ENCODE measurements around the gene CRIP1.
A peak's percentile ranks its signal among the peaks of the same experiment; 100 is the strongest.

CRIP1 gene

DNA sequence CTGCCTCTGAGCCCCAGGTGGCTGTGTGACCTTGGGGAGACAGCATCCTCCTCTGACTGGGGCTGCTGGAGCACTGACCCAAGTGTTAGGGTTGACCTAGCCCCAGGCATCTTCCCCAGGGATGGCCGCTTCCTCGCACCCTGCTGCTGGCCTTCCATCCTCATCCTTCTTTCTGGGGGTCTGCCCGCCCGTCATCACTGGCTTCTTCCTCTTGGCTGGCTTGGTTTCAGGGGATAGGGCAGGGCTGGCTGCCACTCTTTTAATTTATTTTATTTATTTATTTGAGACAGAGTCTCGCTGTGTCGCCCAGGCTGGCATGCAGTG lies 7.9 kb downstream of the CRIP1 start:
- H3K27ac ChIP-seq (ENCODE audit: insufficient read depth, low read length, poor library complexity, severe bottlenecking), result no peak overlapping the region
- H3K27me3 ChIP-seq (replicated peaks; ENCODE audit: control insufficient read depth, insufficient read depth, low read length, poor library complexity, severe bottlenecking), result no peaks in the 10 kb centered on the region
- H3K9me3 ChIP-seq (ENCODE audit: control insufficient read depth, low read length), result no peaks in the 10 kb centered on the region
- no peak overlapping the region for H3K4me3 ChIP-seq (ENCODE audit: insufficient read depth, low read depth, low read length, poor library complexity, severe bottlenecking)
- peaks cover 11% of the 10 kb centered on the region for H3K36me3 ChIP-seq (ENCODE audit: control insufficient read depth, insufficient read depth, low read length)
- H3K4me1 ChIP-seq (ENCODE audit: control insufficient read depth, insufficient read depth, low read length, poor library complexity, severe bottlenecking), result peaks cover 7% of the 10 kb centered on the region
- DNase-seq, result no peak

DNA sequence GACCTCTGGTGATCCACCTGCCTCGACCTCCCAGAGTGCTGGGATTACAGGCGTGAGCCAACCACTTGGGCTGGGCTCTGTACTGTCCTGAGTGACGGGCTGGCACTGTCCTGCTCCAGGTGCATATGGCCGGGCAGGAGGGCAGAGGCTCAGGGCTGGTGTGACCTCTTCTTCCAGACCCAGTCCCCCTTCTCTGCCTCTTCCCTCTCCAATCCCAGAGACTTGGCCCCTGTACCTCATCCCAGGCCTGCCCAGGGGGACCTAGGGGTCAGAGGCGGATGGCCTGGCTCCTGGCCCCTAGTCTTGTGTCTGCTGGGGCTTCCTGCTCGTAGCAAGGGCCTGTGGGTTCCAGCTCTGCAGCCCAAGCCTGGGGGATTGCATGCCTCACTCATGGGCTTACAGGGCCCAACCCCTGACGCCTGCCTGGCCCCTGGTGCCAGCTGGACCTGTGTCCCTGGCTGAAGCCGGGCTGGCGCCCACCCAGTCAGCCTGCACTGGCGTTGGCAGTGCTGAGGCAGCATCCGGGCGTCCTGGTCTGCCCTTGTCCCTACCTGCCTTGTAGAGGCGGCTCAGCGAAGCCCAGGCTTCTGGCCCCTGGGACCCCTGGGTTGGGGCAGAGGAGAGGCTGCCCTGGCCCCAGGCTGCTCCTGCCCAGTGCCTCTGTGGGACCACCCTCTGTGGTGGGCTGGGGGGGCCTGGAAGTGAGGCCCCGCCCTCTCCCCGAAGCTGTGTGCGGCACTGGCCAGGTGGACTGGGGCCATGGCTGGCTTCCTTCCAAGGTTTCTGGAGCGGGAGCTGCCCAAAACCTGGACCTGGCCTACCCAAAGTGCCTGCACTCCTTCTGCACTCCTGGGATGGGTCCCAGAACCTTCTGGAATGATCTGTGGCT lies 8.7 kb downstream of the CRIP1 start:
- no peak overlapping the region for H3K4me3 ChIP-seq (ENCODE audit: insufficient read depth, low read depth, low read length, poor library complexity, severe bottlenecking)
- no peak overlapping the region for H3K27ac ChIP-seq (ENCODE audit: insufficient read depth, low read length, poor library complexity, severe bottlenecking)
- no peaks in the 10 kb centered on the region for H3K27me3 ChIP-seq (replicated peaks; ENCODE audit: control insufficient read depth, insufficient read depth, low read length, poor library complexity, severe bottlenecking)
- H3K4me1 ChIP-seq (ENCODE audit: control insufficient read depth, insufficient read depth, low read length, poor library complexity, severe bottlenecking), result no peaks in the 10 kb centered on the region
- no peak for DNase-seq
- H3K9me3 ChIP-seq (ENCODE audit: control insufficient read depth, low read length), result no peaks in the 10 kb centered on the region
- peaks cover 11% of the 10 kb centered on the region for H3K36me3 ChIP-seq (ENCODE audit: control insufficient read depth, insufficient read depth, low read length)

DNA sequence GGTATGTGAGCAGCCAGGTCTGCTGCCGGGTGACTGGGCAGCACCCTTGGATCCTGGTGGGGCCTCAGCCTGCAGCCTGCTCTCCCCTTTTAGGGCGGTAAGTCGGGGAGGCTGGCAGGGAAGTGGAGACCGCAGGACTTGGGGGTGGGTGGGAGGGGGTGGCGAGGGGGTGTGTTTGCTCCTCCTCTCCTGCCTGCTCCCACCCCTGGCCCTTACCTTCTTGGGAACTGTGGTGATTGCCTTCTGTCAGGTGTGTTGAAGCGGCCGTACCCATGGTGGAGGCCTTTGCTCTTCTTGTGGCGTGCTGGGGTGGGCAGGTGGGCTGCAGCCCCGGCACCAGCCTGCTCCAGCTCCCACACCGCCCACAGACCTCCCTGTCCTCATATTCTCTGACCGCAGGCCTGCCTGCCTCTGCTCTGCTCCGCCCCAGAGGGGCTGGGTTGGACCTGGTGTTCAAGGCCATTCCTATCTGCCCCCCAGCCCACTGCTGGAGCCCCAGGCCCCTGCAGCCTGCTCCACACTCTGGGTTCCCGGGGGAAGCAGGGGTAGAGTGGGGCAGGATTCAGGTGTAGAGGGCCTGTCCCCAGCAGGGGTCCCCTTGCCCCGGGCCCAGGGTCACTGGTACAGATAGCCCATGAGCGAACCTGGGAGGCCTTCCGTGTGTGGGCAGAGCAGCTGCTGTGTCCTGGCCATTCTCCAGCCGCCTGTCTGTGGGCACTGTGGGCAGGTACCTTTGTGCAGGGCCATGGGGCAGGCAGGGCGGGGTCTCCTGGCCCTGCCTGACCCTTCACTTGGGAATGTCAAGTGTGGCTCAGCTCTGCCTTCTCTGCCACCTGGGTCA lies 9.5 kb downstream of the CRIP1 start:
- Histone ChIP-seq H3K27me3 (replicated peaks; ENCODE audit: control insufficient read depth, insufficient read depth, low read length, poor library complexity, severe bottlenecking) (no peaks in the 10 kb centered on the region), H3K27ac (ENCODE audit: insufficient read depth, low read length, poor library complexity, severe bottlenecking) (no peak overlapping the region), H3K36me3 (ENCODE audit: control insufficient read depth, insufficient read depth, low read length) (peaks cover 11% of the 10 kb centered on the region), H3K9me3 (ENCODE audit: control insufficient read depth, low read length) (no peaks in the 10 kb centered on the region), H3K4me3 (ENCODE audit: insufficient read depth, low read depth, low read length, poor library complexity, severe bottlenecking) (no peak overlapping the region), H3K4me1 (ENCODE audit: control insufficient read depth, insufficient read depth, low read length, poor library complexity, severe bottlenecking) (no peaks in the 10 kb centered on the region)
- DNase-seq, result no peak

DNA sequence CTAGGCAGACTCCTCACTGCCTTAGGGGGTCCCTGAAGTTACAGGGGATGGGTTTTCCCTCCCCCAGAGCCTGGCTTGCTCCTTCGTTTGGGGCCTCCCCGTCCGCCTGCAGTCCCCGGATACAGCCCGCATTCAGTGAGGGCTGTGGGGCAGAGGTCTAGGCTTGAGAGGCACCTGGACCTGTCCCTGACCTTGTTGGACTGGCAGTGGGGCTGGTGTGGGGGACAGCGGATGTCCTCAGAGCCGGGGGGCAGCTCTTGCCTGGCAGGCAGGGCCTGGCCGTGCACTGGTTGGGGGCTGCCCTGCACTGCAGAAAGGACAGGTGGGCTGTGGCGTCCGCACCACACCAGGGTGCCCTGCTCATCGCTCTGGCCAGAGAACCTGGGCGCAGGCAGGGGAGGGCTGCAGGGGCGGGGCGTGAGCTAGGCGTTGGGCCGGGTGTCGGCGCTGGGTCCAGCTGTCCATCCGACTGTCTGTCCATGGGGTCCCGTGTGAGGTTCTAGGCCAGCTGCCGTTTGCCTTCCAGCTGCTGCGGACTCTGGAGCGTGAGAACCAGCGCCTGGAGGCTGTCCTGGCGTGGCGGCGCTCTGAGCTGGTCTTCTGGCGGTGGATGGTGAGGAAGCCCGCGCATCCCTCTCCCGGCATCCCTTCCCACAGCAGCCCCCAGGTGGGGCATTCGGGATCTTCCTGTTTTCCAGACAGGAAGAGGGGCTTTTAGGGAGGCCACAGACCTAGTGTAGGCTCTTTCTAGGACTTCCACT lies 10.3 kb downstream of the CRIP1 start:
- H3K4me3 ChIP-seq (ENCODE audit: insufficient read depth, low read depth, low read length, poor library complexity, severe bottlenecking), result no peak overlapping the region
- H3K9me3 ChIP-seq (ENCODE audit: control insufficient read depth, low read length), result no peaks in the 10 kb centered on the region
- DNase-seq, result peak in 1 of 3 donors; percentile 1
- no peak overlapping the region for H3K27ac ChIP-seq (ENCODE audit: insufficient read depth, low read length, poor library complexity, severe bottlenecking)
- no peaks in the 10 kb centered on the region for H3K27me3 ChIP-seq (replicated peaks; ENCODE audit: control insufficient read depth, insufficient read depth, low read length, poor library complexity, severe bottlenecking)
- peaks cover 11% of the 10 kb centered on the region for H3K36me3 ChIP-seq (ENCODE audit: control insufficient read depth, insufficient read depth, low read length)
- H3K4me1 ChIP-seq (ENCODE audit: control insufficient read depth, insufficient read depth, low read length, poor library complexity, severe bottlenecking), result no peaks in the 10 kb centered on the region

GRCh38 chr14:105497671-105498429 lies 11.2 kb downstream of the CRIP1 start:
- Histone ChIP-seq H3K36me3 (ENCODE audit: control insufficient read depth, insufficient read depth, low read length) (peaks cover 11% of the 10 kb centered on the region), H3K4me1 (ENCODE audit: control insufficient read depth, insufficient read depth, low read length, poor library complexity, severe bottlenecking) (no peaks in the 10 kb centered on the region), H3K27ac (ENCODE audit: insufficient read depth, low read length, poor library complexity, severe bottlenecking) (no peak overlapping the region), H3K4me3 (ENCODE audit: insufficient read depth, low read depth, low read length, poor library complexity, severe bottlenecking) (no peak overlapping the region), H3K9me3 (ENCODE audit: control insufficient read depth, low read length) (no peaks in the 10 kb centered on the region), H3K27me3 (replicated peaks; ENCODE audit: control insufficient read depth, insufficient read depth, low read length, poor library complexity, severe bottlenecking) (no peaks in the 10 kb centered on the region)
- DNase-seq, result no peak

GRCh38 chr14:105498430-105499255 lies 12.0 kb downstream of the CRIP1 start:
- Histone ChIP-seq H3K36me3 (ENCODE audit: control insufficient read depth, insufficient read depth, low read length) (peaks cover 11% of the 10 kb centered on the region), H3K9me3 (ENCODE audit: control insufficient read depth, low read length) (no peaks in the 10 kb centered on the region), H3K27ac (ENCODE audit: insufficient read depth, low read length, poor library complexity, severe bottlenecking) (no peak overlapping the region), H3K4me1 (ENCODE audit: control insufficient read depth, insufficient read depth, low read length, poor library complexity, severe bottlenecking) (no peaks in the 10 kb centered on the region), H3K4me3 (ENCODE audit: insufficient read depth, low read depth, low read length, poor library complexity, severe bottlenecking) (no peak overlapping the region), H3K27me3 (replicated peaks; ENCODE audit: control insufficient read depth, insufficient read depth, low read length, poor library complexity, severe bottlenecking) (no peaks in the 10 kb centered on the region)
- no peak for DNase-seq

DNA sequence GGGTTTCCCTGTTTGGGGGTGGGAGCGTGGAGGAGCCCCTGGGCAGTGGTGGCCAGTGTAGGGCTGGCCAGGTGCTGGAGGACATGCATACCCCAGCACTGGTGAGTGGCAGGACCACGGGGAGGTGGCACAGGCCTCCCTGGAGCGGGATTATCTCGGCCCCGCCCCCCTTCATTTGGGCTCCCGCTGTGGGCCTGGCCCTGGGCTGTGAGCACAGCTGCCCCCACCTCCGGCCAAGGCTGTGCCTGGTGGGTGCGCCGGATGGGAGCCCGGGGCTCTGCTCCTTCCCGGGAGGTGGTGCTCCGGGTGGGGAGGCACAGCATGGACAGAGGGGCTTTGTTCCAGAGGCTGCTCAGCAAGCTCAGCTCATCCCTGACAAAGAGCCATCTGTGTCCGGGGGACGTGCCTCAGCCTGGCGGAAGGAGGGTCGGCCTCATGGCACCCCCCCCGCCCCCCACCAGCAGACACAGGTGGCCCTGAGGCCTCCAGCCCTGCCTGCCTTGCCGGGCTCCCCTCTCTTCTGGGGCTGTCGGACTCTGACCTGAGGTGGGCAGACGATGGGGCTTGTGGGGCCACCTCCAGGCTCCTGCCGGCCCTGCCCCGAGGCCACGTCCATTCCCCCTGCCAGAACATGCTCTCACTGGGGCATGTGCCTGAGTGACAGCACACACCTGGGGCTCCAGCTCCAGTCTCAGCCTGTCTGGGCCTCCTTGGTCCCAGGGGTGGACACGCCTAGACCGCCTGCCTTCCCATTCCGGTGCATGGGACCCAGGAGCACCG lies 12.8 kb downstream of the CRIP1 start:
- Histone ChIP-seq H3K27ac (ENCODE audit: insufficient read depth, low read length, poor library complexity, severe bottlenecking) (no peak overlapping the region), H3K4me1 (ENCODE audit: control insufficient read depth, insufficient read depth, low read length, poor library complexity, severe bottlenecking) (no peaks in the 10 kb centered on the region), H3K36me3 (ENCODE audit: control insufficient read depth, insufficient read depth, low read length) (peaks cover 11% of the 10 kb centered on the region), H3K27me3 (replicated peaks; ENCODE audit: control insufficient read depth, insufficient read depth, low read length, poor library complexity, severe bottlenecking) (no peaks in the 10 kb centered on the region), H3K9me3 (ENCODE audit: control insufficient read depth, low read length) (no peaks in the 10 kb centered on the region), H3K4me3 (ENCODE audit: insufficient read depth, low read depth, low read length, poor library complexity, severe bottlenecking) (no peak overlapping the region)
- no peak for DNase-seq

DNA sequence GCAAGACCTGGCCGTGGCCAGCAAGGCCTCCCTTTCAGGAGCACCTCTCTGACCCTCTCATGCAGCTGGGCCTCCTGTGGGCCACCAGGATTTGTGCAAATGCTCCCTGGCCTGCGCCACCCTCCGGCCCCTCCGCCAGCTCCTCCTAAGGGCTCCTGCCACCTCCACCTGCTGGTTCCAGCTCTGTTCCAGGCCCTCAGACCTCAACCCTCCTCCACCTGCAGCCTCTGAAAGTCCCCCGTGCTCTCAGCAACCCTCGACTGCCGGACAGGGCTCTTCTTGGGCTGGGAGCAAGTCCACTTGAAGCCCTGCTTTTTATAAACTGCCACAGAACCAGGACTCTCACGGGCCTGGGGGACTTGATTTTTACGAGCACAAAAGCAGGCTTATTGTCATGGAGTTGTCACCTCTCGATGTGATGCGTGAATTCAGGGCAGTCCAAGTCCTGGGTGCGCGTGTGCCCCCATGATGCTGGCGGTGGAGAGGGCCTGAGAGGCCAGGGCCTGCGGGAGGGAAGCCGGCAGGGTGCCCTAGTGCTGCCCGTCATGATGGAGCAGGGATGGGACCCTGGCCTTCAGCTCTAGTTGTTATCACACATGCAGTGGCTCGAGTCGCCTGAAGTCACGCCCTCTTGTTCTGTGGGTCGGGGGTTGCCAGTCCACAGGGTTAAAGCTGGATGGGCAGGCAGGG lies 13.5 kb downstream of the CRIP1 start:
- Histone ChIP-seq H3K4me3 (ENCODE audit: insufficient read depth, low read depth, low read length, poor library complexity, severe bottlenecking) (no peak overlapping the region), H3K4me1 (ENCODE audit: control insufficient read depth, insufficient read depth, low read length, poor library complexity, severe bottlenecking) (no peaks in the 10 kb centered on the region), H3K36me3 (ENCODE audit: control insufficient read depth, insufficient read depth, low read length) (peaks cover 11% of the 10 kb centered on the region), H3K9me3 (ENCODE audit: control insufficient read depth, low read length) (no peaks in the 10 kb centered on the region), H3K27ac (ENCODE audit: insufficient read depth, low read length, poor library complexity, severe bottlenecking) (no peak overlapping the region), H3K27me3 (replicated peaks; ENCODE audit: control insufficient read depth, insufficient read depth, low read length, poor library complexity, severe bottlenecking) (no peaks in the 10 kb centered on the region)
- DNase-seq, result no peak

All from effector memory CD4-positive, alpha-beta T cell (primary cell).